H9 (cell line): ENCODE measurements around the gene C1orf21. TPM values are rescaled to one million over a fixed set of nuclear protein-coding genes. Genes with fewer than 3 reads are reported as not detected.

ENCODE experiments used
- DNase-seq: peaks from one replicate; pipeline ENCODE4 v3.0.0-alpha.2; 2017
- H2AFZ ChIP-seq: one replicate; pipeline ENCODE4 v1.6.1; 2013; ENCODE audit warnings: mild to moderate bottlenecking, low read length, control low read depth, moderate library complexity
- H2AK5ac ChIP-seq: 2 replicates; pipeline ENCODE4 v1.6.1; 2013; ENCODE audit warnings: low read length, control low read depth, mixed read lengths; ENCODE audit not compliant: insufficient read length
- H2BK120ac ChIP-seq: one replicate; pipeline ENCODE4 v1.6.1; 2013; ENCODE audit warnings: low read depth, mild to moderate bottlenecking, low read length, control low read depth, inconsistent platforms; ENCODE audit not compliant: poor library complexity, severe bottlenecking
- H2BK12ac ChIP-seq: 2 replicates; pipeline ENCODE4 v1.6.1; 2013; ENCODE audit warnings: low read length, control low read depth, mixed read lengths, low read depth; ENCODE audit not compliant: insufficient read length
- H2BK15ac ChIP-seq: 2 replicates; pipeline ENCODE4 v1.6.1; 2013; ENCODE audit warnings: low read depth, low read length, control low read depth
- H2BK20ac ChIP-seq: one replicate; pipeline ENCODE4 v1.6.1; 2013; ENCODE audit warnings: low read depth, mild to moderate bottlenecking, low read length, control low read depth, inconsistent platforms; ENCODE audit not compliant: poor library complexity, severe bottlenecking
- H2BK5ac ChIP-seq: 2 replicates; pipeline ENCODE4 v1.6.1; 2013; ENCODE audit warnings: low read length, control low read depth, mixed read lengths; ENCODE audit not compliant: insufficient read length
- H3K14ac ChIP-seq: 2 replicates; pipeline ENCODE4 v1.6.1; 2013; ENCODE audit warnings: low read length, control low read depth; ENCODE audit not compliant: insufficient read depth
- H3K18ac ChIP-seq: 2 replicates; pipeline ENCODE4 v1.6.1; 2013; ENCODE audit warnings: low read depth, mild to moderate bottlenecking, mixed read lengths, low read length, control low read depth; ENCODE audit not compliant: insufficient read length
- H3K23ac ChIP-seq: 2 replicates; pipeline ENCODE4 v1.6.1; 2013; ENCODE audit warnings: low read length, control low read depth, mixed read lengths, low read depth; ENCODE audit not compliant: insufficient read length
- H3K23me2 ChIP-seq: 2 replicates; pipeline ENCODE4 v1.6.1; 2013; ENCODE audit warnings: low read depth, mild to moderate bottlenecking, mixed read lengths, low read length, control low read depth; ENCODE audit not compliant: insufficient read length, poor library complexity, severe bottlenecking
- H3K27ac ChIP-seq: 2 replicates; pipeline ENCODE4 v1.5.1; 2013; ENCODE audit warnings: low read length, control low read depth, mixed read lengths, low read depth; ENCODE audit not compliant: insufficient read length
- H3K27me3 ChIP-seq: 2 replicates; pipeline ENCODE4 v1.6.1; 2013; ENCODE audit warnings: low read length, control low read depth, inconsistent platforms; ENCODE audit not compliant: insufficient read depth
- H3K4ac ChIP-seq: 2 replicates; pipeline ENCODE4 v1.6.1; 2013; ENCODE audit warnings: low read depth, mild to moderate bottlenecking, control low read depth, inconsistent platforms, low read length, moderate library complexity
- H3K4me1 ChIP-seq: 2 replicates; pipeline ENCODE4 v1.6.1; 2013; ENCODE audit warnings: low read length, control low read depth, inconsistent platforms; ENCODE audit not compliant: insufficient read depth
- H3K4me2 ChIP-seq: 2 replicates; pipeline ENCODE4 v1.6.1; 2013; ENCODE audit warnings: low read length, control low read depth, mixed read lengths; ENCODE audit not compliant: insufficient read length, insufficient read depth
- H3K56ac ChIP-seq: 2 replicates; pipeline ENCODE4 v1.6.1; 2013; ENCODE audit warnings: low read depth, mild to moderate bottlenecking, mixed read lengths, low read length, control low read depth; ENCODE audit not compliant: insufficient read length
- H3K79me1 ChIP-seq: 2 replicates; pipeline ENCODE4 v1.6.1; 2013; ENCODE audit warnings: low read depth, mild to moderate bottlenecking, moderate library complexity, low read length, control low read depth, inconsistent platforms; ENCODE audit not compliant: insufficient read depth, poor library complexity, severe bottlenecking
- H3K79me2 ChIP-seq: 2 replicates; pipeline ENCODE4 v1.6.1; 2013; ENCODE audit warnings: low read length, control low read depth, inconsistent platforms; ENCODE audit not compliant: insufficient read depth
- H3K9ac ChIP-seq: 2 replicates; pipeline ENCODE4 v1.6.1; 2013; ENCODE audit warnings: low read length, control low read depth, mixed read lengths; ENCODE audit not compliant: insufficient read length; ENCODE audit errors: extremely low read depth
- H3K9me3 ChIP-seq: one replicate; pipeline ENCODE4 v1.6.1; 2013; ENCODE audit warnings: low read depth, low read length, inconsistent platforms; ENCODE audit not compliant: control insufficient read depth
- H3T11ph ChIP-seq: one replicate; pipeline ENCODE4 v1.6.1; 2013; ENCODE audit warnings: mild to moderate bottlenecking, low read length, control low read depth, inconsistent platforms
- H4K20me1 ChIP-seq: one replicate; pipeline ENCODE4 v1.6.1; 2013; ENCODE audit not compliant: control insufficient read depth, insufficient read length, insufficient read depth
- H4K5ac ChIP-seq: 2 replicates; pipeline ENCODE4 v1.6.1; 2013; ENCODE audit warnings: low read depth, mild to moderate bottlenecking, mixed read lengths, low read length, control low read depth; ENCODE audit not compliant: insufficient read length
- H4K8ac ChIP-seq: replicated peaks from 2 replicates; pipeline ENCODE4 v1.6.1; 2013; ENCODE audit warnings: low read length, control low read depth, mixed read lengths, low read depth; ENCODE audit not compliant: insufficient read length
- H4K91ac ChIP-seq: 2 replicates; pipeline ENCODE4 v1.6.1; 2013; ENCODE audit warnings: low read depth, mild to moderate bottlenecking, moderate library complexity, mixed read lengths, low read length, control low read depth; ENCODE audit not compliant: insufficient read length
- H3K27ac Mint-ChIP-seq, 3 experiments: 2 replicates in 2 of 3; 3 replicates in 1 of 3; pipeline ENCODE4 v1.8.0; 2020 to 2021; ENCODE audit warnings: mixed read lengths in 3 of 3, mild to moderate bottlenecking in 1 of 3, moderate library complexity in 1 of 3
- H3K27me3 Mint-ChIP-seq: 2 replicates; pipeline ENCODE4 v1.8.0; 2021; ENCODE audit warnings: low read depth, mild to moderate bottlenecking, moderate library complexity, mixed read lengths
- H3K36me3 Mint-ChIP-seq, 3 experiments: 2 replicates in 2 of 3; 3 replicates in 1 of 3; pipeline ENCODE4 v1.8.0; 2020 to 2021; ENCODE audit warnings: low read depth in 3 of 3, mixed read lengths in 3 of 3; ENCODE audit not compliant: insufficient read depth in 1 of 3
- H3K4me1 Mint-ChIP-seq, 2 experiments: 2 replicates each; pipeline ENCODE4 v1.8.0; 2020; ENCODE audit warnings: mixed read lengths in 2 of 2
- H3K4me3 Mint-ChIP-seq, 2 experiments: 2 replicates in 1 of 2; 3 replicates in 1 of 2; pipeline ENCODE4 v1.8.0; 2020 to 2021; ENCODE audit warnings: mild to moderate bottlenecking in 2 of 2, mixed read lengths in 2 of 2, moderate library complexity in 1 of 2
- H3K9me3 Mint-ChIP-seq, 2 experiments: 2 replicates in 1 of 2; 3 replicates in 1 of 2; pipeline ENCODE4 v1.8.0; 2020; ENCODE audit warnings: mild to moderate bottlenecking in 2 of 2, mixed read lengths in 2 of 2, moderate library complexity in 1 of 2
- WGBS: extraction: QIAGEN DNeasy Blood & Tissue Kit; methylation state at CpG from one replicate; pipeline ENCODE4 v1.1.7; 2013; ENCODE audit warnings: missing lambda C conversion rate, low lambda C conversion rate, mixed read lengths; ENCODE audit not compliant: insufficient read length; ENCODE audit errors: extremely low coverage; 5-methylcytosine and 5-hydroxymethylcytosine counted together
- total RNA-seq: library from RNA; stranded (reverse); gene quantifications from 2 replicates; pipeline ENCODE4 v1.2.1, GENCODE V29; 2021
- TF ChIP-seq, protein P1 (sequence below): fragments of 200-600 bp; sonication (generic); conservative IDR thresholded peaks from 3 replicates; pipeline ENCODE4 v1.8.0; 2021; ENCODE audit warnings: antibody characterized with exemption, mild to moderate bottlenecking

The C1orf21 gene
- total RNA-seq, 1 experiment from 2014 or later = 36.0 TPM

DNA sequence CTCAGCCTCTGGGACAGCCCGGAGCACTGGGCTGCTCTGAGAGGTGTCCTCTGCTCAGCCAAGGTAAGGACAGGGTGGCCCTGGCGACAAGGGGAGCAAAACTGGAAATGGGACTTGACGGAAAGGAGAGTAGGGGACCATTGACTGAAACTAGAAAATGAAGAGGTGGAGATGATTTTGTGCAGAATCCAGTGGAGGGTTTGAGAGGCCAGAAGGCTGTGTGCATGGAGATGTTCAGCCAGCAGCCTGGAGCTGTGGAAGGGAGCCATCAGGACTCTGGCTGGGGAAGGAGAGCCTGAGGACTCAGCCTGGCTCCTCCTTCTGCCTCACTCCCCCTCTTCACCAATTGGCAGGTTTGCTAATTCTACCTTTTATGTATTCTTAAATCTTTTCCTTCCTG, 253.7 kb downstream of the C1orf21 start:
- no peak for DNase-seq
- Histone ChIP-seq H4K8ac (no peak overlapping the region), H3K9ac (no peak overlapping the region), H3K14ac (no peak overlapping the region), H2BK15ac (no peak overlapping the region), H4K91ac (no peak overlapping the region), H2BK20ac (no peak overlapping the region), H3K23ac (no peak overlapping the region), H2BK12ac (no peak overlapping the region), H4K20me1 (no peaks in the 10 kb centered on the region), H3K27ac (no peak overlapping the region), H3K4me2 (no peak overlapping the region), H2AK5ac (no peak overlapping the region), H3T11ph (no peak overlapping the region), H3K23me2 (no peaks in the 10 kb centered on the region), H3K79me1 (no peaks in the 10 kb centered on the region), H3K4ac (no peak overlapping the region), H4K5ac (no peak overlapping the region), H3K18ac (no peak overlapping the region), H2BK120ac (no peak overlapping the region), H3K56ac (no peak overlapping the region), H2BK5ac (no peak overlapping the region), H2AFZ (no peak overlapping the region), H3K9me3 (no peaks in the 10 kb centered on the region), H3K4me1 (no peaks in the 10 kb centered on the region), H3K79me2 (no peaks in the 10 kb centered on the region), H3K27me3 (no peaks in the 10 kb centered on the region)
- Mint-ChIP-seq H3K4me1 (no peaks in the 10 kb centered on the region), H3K27ac (no peak overlapping the region), H3K27me3 (peaks cover 3% of the 10 kb centered on the region; the same call in 1 of the 2 replicates), H3K36me3 (no peaks in the 10 kb centered on the region; a peak in 3 of 7 replicates), H3K4me3 (no peak overlapping the region), H3K9me3 (no peaks in the 10 kb centered on the region; a peak in 2 of 5 replicates)
- TF ChIP-seq, protein P1, sequence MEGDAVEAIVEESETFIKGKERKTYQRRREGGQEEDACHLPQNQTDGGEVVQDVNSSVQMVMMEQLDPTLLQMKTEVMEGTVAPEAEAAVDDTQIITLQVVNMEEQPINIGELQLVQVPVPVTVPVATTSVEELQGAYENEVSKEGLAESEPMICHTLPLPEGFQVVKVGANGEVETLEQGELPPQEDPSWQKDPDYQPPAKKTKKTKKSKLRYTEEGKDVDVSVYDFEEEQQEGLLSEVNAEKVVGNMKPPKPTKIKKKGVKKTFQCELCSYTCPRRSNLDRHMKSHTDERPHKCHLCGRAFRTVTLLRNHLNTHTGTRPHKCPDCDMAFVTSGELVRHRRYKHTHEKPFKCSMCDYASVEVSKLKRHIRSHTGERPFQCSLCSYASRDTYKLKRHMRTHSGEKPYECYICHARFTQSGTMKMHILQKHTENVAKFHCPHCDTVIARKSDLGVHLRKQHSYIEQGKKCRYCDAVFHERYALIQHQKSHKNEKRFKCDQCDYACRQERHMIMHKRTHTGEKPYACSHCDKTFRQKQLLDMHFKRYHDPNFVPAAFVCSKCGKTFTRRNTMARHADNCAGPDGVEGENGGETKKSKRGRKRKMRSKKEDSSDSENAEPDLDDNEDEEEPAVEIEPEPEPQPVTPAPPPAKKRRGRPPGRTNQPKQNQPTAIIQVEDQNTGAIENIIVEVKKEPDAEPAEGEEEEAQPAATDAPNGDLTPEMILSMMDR = no peak
- no CpG with 5 or more reads among the region's 3 CpGs for WGBS
